HG02885 (cell line): ENCODE measurements around the gene EEF1G.
A peak's percentile ranks its signal among the peaks of the same experiment; 100 is the strongest.
"Not testable (repeated sequence)": the region's sequence is repeated elsewhere in the genome, so short reads cannot be mapped to it uniquely, and the experiment has no call there.

Experiments used
- ATAC-seq: cut with Tn5 transposase; IDR thresholded peaks from one replicate; pipeline ENCODE4 v1.9.1; 2021; ENCODE audit warnings: mild to moderate bottlenecking; ENCODE audit not compliant: unreplicated experiment, poor library complexity

The EEF1G gene

GRCh38 chr11:62603776-62604299 is 30.1 kb upstream of the EEF1G start:
- ATAC-seq = no peak

GRCh38 chr11:62603072-62603408 is 29.3 kb upstream of the EEF1G start:
- no peak for ATAC-seq

GRCh38 chr11:62602141-62603071 is 28.7 kb upstream of the EEF1G start:
- peak; percentile 3 for ATAC-seq

- ATAC-seq = peak; percentile 79
These were observed 27.9 kb upstream of the EEF1G start, which contains the start of gene MTA2 for GRCh38 chr11:62601372-62602140. MTA2 (minus strand) TSS chr11:62601865; CDS start chr11:62601450, 415 bp downstream.

GRCh38 chr11:62601122-62601371 is 27.4 kb upstream of the EEF1G start:
- ATAC-seq = no peak

GRCh38 chr11:62600367-62601121 is 26.9 kb upstream of the EEF1G start:
- ATAC-seq = no peak

- no peak for ATAC-seq
These were observed 26.2 kb upstream of the EEF1G start for GRCh38 chr11:62599901-62600300.

GRCh38 chr11:62599069-62599696 is 25.5 kb upstream of the EEF1G start:
- ATAC-seq = peak; percentile 46

- ATAC-seq = no peak
These were observed 21.4 kb upstream of the EEF1G start for GRCh38 chr11:62595124-62595523.

- ATAC-seq = no peak
These were observed 19.8 kb upstream of the EEF1G start for GRCh38 chr11:62593434-62594044.

GRCh38 chr11:62592989-62593421 is 19.3 kb upstream of the EEF1G start:
- ATAC-seq = no peak

- ATAC-seq = no peak
These were observed 18.6 kb upstream of the EEF1G start for GRCh38 chr11:62592146-62592815.

GRCh38 chr11:62591448-62592145 is 17.9 kb upstream of the EEF1G start, which contains the start of gene TUT1:
TUT1 (minus strand) TSS chr11:62591523; CDS start chr11:62591485, 38 bp downstream.
- peak; percentile 93 for ATAC-seq

GRCh38 chr11:62588966-62589637 is 15.4 kb upstream of the EEF1G start:
- ATAC-seq = no peak

- not testable (repeated sequence) for ATAC-seq
These were observed 11.7 kb upstream of the EEF1G start for GRCh38 chr11:62585356-62585755.

GRCh38 chr11:62581735-62582134 is 8.0 kb upstream of the EEF1G start:
- not testable (repeated sequence) for ATAC-seq

GRCh38 chr11:62580959-62581715 is 7.4 kb upstream of the EEF1G start:
- ATAC-seq = no peak
